Stimulated activated CD8-positive, alpha-beta memory T cell treated with anti-CD3 and anti-CD28 coated beads, Interleukin-7, amount 100 ng/mL, for 24 hours (primary cell): ENCODE measurements around the gene SNX13.
"Not testable (repeated sequence)": the region's sequence is repeated elsewhere in the genome, so short reads cannot be mapped to it uniquely, and the experiment has no call there.

Experiments used
- DNase-seq: peaks from one replicate; pipeline ENCODE4 v3.0.0-alpha.2; 2020; ENCODE audit warnings: low read depth

Gene SNX13

GRCh38 chr7:17912050-17912449 lies 28.2 kb downstream of the SNX13 start:
- DNase-seq, result no peak

- no peak for DNase-seq
Observed at GRCh38 chr7:17910377-17910776, 29.9 kb downstream of the SNX13 start.

GRCh38 chr7:17909310-17909709 lies 31.0 kb downstream of the SNX13 start:
- not testable (repeated sequence) for DNase-seq

- DNase-seq, result no peak
Observed at GRCh38 chr7:17907014-17907413, 33.3 kb downstream of the SNX13 start.

GRCh38 chr7:17903337-17903736 lies 37.0 kb downstream of the SNX13 start:
- DNase-seq, result no peak

- DNase-seq, result no peak
Observed at GRCh38 chr7:17902599-17902998, 37.7 kb downstream of the SNX13 start.

- no peak for DNase-seq
Observed at GRCh38 chr7:17900464-17900863, 39.8 kb downstream of the SNX13 start.

- no peak for DNase-seq
Observed at GRCh38 chr7:17898111-17898510, 42.2 kb downstream of the SNX13 start.

- no peak for DNase-seq
Observed at GRCh38 chr7:17887286-17887685, 53.0 kb downstream of the SNX13 start.

- DNase-seq, result no peak
Observed at GRCh38 chr7:17882685-17883084, 57.6 kb downstream of the SNX13 start.

- DNase-seq, result no peak
Observed at GRCh38 chr7:17879075-17879661, 61.1 kb downstream of the SNX13 start.

GRCh38 chr7:17878627-17879026 lies 61.7 kb downstream of the SNX13 start:
- DNase-seq, result no peak

- DNase-seq, result no peak
Observed at GRCh38 chr7:17871815-17872533, 68.3 kb downstream of the SNX13 start.

- DNase-seq, result no peak
Observed at GRCh38 chr7:17870406-17870805, 69.9 kb downstream of the SNX13 start.

GRCh38 chr7:17863809-17864143 lies 76.5 kb downstream of the SNX13 start:
- DNase-seq, result no peak

- DNase-seq, result no peak
Observed at GRCh38 chr7:17863095-17863808, 77.0 kb downstream of the SNX13 start.

GRCh38 chr7:17856251-17856650 lies 84.0 kb downstream of the SNX13 start:
- DNase-seq, result no peak

- DNase-seq, result no peak
Observed at GRCh38 chr7:17855202-17855601, 85.1 kb downstream of the SNX13 start.

- no peak for DNase-seq
Observed at GRCh38 chr7:17854261-17855047, 85.8 kb downstream of the SNX13 start.

GRCh38 chr7:17852361-17852760 lies 87.9 kb downstream of the SNX13 start:
- no peak for DNase-seq

- no peak for DNase-seq
Observed at GRCh38 chr7:17849504-17849903, 90.8 kb downstream of the SNX13 start.

- DNase-seq, result no peak
Observed at GRCh38 chr7:17848516-17848915, 91.8 kb downstream of the SNX13 start.

GRCh38 chr7:17846935-17847334 lies 93.4 kb downstream of the SNX13 start:
- no peak for DNase-seq
